NK-92 (cell line): Measurements from ENCODE around the gene PFN3.

Experiments
- DNase-seq: peaks from one replicate; lab custom pipeline; 2025; ENCODE audit not compliant: unreplicated experiment; lab: John Stamatoyannopoulos, UW

The PFN3 gene

DNA sequence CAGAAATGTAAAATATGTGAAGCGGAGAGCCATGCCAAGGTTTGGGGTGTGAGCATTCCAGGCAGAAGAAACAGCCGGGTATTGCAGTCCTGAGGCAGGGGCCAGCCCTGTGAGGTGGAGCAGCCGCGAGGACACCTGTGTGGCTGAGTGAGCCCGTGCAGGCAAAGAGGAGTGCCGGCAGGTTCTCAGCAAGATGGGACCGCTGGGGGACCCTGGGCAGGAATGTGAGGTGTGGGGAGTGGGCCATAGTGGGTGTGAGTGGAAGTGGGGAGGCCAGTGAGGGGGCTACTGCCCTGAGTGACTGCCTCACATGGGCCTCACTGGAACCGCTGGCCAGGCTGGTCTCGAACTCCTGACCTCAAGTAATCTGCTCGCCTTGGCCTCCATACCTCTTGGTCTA is 38.0 kb upstream of the PFN3 start:
- DNase-seq = no peak

DNA sequence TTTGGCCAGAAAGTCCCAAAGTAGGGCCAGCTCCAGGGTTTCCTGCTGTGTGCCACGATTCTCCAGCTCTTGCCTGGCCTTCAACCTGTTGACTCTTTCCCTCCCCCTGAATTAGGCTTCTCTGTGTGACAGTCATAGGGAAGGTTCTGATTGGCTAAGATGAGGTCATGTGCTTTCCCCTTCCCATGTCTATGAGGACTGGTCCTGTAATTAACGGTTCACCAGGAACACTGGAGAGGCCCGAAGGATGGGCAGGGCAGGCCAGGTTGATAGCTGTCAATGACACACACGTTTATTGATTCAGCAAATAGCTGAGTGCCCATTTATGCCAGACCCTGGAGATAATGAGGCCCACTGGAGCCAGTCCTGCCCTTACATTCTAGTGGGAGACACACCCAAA is 37.2 kb upstream of the PFN3 start:
- no peak for DNase-seq

DNA sequence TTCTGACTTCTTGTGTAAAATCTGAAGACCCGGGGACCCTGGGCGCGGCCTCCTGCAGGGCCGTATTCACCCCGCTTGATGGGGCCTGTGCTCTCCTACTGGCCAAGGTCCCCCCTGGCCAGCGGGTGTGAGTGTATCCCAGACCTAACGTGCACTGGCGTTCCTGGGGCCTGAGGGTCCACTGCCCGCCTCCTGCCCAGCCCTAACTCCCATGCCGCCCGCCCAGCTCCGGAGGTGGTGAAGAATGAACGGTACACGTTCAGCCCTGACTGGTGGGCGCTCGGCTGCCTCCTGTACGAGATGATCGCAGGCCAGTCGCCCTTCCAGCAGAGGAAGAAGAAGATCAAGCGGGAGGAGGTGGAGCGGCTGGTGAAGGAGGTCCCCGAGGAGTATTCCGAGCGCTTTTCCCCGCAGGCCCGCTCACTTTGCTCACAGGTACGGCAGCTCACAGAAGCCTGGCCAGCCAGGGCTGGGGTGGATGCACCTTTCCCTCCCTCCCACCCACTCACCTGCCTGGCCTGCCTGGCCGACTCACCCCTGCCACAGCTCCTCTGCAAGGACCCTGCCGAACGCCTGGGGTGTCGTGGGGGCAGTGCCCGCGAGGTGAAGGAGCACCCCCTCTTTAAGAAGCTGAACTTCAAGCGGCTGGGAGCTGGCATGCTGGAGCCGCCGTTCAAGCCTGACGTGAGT is 35.5 kb upstream of the PFN3 start:
- DNase-seq = no peak

DNA sequence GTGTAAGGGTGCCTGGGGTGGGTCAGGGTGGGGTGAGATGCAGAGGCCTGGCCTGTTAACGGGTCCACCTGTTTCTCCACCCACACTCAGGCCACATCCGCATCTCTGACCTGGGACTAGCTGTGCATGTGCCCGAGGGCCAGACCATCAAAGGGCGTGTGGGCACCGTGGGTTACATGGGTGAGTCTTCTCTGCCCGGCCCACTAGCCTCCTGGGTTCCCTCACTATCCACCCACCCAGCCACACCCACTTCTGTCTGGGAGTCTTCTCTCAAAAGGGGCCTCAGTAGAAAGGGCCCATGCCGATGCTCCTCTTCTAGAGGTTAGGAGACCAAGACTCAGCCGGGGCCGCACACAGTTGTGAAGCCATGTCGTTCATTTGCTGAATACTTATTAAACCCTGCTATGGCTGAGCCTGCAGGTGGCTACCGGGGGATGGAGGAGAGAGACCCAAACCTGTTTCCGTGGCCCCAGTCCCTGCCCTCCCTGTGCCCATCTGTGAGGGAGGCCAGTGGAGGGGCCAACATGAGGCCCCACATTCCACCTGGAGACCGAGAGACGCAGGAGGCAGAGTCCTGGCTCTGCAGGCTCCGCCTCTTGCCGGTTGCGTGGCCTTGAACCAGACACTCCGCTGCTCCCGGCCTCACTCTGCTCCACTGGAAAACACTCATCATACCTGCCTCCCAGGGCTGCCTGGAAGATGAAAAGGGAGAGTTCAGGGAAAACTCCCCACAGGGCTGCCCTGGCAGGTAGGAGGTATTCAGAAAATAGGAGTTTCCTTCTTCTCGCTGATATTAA is 34.7 kb upstream of the PFN3 start:
- DNase-seq = no peak

DNA sequence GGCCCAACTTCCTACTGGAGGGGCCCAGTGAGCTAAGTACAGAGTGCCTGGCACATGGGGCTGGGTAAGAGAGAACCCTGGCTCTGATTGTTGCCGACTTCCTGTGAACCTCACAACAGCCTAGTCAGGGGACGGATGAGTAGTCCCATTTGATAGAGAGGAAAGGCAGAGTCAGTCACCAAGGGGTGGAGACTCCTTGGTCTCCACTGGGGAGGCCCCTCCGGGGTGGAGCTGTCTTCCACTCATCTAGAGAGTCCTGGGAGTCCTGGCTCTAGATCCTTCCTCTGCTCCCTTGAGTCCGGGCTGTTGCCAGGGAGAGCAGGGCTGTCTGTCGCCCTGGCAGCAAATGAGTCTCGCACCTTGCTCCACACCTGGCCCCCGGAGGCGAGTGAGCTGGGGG is 34.0 kb upstream of the PFN3 start:
- no peak for DNase-seq

DNA sequence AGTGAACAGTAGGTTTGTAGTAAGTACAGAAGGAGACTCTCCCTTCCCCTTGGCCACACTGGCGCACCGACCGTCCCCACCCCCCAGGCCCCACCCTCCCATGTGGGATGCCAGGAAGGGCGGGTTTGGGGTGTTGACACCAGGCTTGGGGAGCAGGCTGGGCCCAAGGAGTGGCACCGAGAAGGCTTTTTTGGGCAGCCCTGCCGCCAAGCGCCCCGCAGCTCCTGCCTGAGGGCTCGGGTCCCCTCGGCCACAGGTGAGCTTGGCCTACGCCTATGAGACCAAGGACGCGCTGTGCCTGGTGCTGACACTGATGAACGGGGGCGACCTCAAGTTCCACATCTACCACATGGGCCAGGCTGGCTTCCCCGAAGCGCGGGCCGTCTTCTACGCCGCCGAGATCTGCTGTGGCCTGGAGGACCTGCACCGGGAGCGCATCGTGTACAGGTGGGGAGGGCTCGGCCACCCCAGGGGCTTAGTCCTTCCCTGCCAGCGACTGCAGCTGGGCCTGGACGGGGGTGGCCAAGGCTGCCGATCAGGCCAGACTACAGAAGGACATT is 33.3 kb upstream of the PFN3 start:
- no peak for DNase-seq

DNA sequence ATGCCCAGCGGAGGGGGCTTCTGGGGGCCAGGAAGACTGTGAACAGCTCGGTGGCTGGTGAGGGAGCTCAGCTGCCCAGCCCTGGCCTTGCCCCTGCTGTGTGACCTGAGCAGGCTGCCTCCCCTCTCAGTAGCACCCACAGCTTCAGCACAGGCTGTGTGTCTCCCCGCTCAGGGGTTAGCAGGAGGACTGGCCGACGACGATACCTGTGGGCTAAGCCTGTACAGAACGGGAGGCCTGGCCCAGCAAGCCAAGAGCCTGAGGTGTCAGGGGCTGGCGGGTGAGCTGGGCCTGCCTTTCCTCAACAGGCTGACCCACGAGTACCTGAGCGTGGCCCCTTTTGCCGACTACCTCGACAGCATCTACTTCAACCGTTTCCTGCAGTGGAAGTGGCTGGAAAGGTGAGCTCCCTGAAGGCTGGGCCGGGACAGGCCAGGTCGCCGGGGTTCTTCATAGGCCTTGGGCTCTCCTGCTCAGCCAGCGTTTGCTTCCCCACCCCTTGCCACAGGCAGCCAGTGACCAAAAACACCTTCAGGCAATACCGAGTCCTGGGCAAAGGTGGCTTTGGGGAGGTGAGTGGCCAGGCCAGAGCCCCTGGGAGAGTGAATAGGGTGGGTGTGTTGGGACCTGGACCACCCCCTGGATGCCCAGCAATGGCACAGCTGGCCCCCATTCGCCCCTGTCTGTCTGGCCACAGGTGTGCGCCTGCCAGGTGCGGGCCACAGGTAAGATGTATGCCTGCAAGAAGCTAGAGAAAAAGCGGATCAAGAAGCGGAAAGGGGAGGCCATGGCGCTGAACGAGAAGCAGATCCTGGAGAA is 32.6 kb upstream of the PFN3 start:
- DNase-seq = no peak

DNA sequence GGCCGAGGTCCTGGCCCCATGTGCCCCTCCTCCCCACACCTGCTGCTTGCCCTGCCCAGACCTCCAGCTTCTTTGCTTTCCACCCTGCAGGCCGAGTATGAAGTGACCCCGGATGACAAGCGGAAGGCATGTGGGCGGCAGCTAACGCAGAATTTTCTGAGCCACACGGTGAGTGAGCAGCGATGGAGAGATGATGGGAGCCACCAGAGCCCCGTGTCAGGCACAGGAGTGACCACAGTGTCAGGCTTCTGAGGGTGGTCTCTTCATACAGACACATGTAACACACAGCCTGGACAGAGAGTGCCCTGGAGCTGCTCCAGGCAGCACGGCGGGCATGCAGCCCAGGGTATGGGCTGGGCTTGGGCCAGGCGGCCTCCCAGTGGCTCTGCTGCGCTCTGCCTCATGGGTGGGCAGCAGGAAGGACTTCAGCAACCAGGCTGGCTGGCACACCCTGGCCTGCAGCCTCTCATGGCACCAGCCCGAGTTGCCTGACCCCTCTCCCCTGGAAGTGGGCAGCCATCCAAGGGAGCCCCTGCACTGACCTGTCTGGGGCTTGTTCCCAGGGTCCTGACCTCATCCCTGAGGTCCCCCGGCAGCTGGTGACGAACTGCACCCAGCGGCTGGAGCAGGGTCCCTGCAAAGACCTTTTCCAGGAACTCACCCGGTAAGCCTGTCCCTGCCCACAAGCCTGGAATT is 31.8 kb upstream of the PFN3 start:
- DNase-seq = no peak

DNA sequence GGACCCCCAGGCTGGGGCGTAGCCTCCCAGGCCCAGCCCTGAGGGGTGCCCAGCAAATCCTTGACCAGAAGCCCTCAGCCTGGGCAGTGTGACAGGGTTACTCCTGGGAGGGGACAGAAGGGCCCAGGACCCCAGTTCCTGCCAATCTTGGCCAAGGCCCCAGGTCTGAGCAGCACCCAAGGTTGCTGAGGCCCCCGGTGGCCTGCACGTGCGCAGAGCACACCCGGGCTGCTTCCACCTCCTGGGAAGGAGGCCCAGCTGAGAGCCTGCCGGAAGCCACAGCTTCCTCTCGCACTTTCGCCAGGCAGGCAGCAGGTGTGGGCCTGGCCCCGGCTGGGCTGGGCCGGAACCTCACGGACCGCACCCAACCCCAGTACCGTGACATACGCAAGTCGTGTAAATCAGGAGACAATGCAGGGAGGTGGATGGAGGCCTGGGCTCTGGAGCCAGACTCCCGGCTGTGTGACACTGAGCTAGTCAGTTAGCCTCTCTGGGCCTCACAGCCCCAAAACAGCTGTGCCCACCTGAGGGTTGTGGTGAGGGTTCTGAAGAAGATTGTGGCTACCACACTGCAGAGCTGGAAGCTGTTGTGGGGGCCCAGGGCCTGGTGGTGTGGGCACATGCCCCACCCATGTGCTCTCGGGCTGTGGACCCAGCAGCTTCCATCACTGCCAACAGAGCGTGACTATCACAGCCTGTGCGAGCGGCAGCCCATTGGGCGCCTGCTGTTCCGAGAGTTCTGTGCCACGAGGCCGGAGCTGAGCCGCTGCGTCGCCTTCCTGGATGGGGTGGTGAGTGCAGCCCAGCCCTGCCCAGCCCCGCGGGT is 31.1 kb upstream of the PFN3 start:
- DNase-seq = no peak

DNA sequence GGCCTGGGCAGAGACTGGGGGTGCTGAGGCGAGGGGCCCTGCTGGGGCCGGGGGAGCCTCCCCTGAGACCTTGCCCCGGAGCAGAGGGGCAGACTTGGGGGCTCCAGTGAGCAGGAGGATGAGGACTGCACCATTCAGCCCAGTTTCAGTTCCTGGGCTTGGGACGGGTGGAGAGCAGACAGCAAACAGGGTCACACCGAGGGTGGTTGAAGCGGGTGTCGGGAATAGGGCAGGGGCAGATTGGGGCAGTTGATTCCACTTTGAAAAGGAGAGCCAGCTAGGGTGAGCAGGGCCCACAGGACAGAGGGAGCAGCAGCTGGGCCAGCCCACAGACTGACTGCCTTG is 30.5 kb upstream of the PFN3 start:
- DNase-seq = no peak

DNA sequence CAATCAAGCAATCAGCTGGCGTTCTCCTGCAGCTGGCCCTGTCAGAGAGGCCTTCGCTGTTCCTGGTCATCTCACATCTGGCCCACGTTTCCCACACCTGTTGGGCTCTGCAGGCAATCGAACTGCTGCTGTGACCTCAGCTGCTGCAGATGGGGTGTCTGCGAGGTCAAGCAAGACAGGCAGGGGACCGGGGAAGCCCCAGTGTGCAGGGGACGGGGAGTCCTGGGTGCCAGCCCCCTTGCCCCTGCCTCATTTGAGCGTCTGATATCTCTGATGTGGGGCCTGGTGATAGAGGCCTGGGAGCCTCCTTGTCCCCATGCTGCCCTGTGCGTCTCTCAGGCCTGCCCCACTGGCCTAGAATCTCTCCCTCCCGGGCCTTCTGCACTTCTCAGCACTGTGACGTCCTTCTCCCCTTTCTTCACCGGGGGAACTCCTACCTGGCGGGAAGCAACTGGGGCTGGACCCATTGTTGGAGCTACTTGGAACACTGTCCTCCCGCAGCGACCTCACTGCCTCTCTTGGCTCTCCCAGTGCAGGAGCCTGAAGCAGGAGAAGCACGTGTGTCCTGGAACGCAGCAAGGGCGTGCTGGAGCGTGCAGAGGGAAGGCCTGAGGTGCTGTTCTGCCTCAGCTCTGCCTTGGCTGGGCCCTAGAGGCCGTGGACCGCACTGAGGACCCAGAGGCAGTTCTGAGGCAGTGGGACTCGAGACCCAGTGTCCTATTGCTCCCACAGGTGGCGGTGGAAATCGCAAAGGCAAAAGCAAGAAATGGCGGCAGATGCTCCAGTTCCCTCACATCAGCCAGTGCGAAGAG is 29.9 kb upstream of the PFN3 start:
- no peak for DNase-seq

DNA sequence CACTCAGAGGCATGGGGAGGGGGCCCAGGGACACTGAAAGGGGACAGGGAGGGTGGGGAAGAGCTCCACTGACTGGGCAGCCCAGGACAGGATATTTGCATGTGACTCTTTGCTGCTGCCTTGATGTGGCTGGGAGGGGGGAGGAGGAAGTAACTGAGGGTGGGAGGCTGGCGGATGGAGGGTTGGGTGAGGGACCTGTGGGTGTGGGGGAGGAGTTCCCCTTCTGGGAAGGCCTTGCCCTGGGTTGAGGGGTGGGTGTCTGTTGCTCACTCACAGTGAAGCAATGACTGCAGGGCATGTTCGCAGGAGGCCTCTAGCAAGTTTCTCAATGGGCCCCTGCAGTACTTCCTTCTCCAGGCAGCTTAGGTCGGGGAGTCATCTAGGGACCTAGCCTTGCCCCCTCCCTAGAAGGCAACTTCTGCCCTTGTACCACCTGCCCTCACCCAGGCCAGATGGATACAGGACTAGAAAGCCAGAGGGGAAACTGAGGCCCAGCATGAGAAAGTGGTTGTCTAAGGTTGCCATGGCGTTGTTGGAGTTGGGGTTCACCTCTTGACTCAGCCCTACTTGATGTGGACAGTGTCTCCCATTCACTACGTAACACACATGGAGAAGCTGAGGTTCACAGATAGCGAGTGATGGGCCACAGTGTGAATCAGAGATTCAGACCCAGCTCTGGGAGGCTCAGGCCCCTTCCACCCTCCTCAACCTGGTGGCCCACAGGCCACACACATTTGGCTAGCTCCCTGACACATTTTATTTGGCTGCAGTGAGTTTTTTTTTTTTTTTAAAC is 29.0 kb upstream of the PFN3 start:
- DNase-seq = no peak

DNA sequence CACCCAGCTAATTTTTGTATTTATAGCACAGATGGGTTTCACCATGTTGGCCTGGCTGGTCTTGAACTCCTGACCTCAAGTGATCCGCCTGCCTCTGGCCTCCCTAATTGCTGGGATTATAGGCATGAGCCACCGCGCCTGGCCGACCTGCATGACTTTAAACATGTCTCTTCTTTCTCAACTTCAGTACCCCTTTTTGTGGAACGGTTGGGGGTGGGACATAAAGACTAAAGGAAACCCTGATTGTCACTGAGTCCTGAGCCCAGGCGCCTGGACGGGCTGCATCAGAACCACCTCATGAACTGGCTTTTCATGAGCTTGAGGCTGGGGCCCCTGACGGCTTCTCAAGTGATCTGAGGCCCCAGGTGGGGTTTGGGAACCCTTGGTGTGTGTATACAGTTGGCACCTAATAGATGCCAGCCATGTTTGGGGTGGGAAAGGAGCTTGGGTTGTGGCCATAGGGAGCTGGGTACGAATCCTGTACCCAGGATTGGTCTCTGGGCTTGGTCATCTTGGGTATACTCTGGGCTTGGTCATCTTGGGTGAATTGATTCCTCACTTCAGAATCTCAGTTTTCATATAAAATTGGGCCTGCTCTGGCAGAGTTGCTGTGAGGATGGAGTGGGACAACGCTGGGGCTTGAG is 28.2 kb upstream of the PFN3 start:
- no peak for DNase-seq

DNA sequence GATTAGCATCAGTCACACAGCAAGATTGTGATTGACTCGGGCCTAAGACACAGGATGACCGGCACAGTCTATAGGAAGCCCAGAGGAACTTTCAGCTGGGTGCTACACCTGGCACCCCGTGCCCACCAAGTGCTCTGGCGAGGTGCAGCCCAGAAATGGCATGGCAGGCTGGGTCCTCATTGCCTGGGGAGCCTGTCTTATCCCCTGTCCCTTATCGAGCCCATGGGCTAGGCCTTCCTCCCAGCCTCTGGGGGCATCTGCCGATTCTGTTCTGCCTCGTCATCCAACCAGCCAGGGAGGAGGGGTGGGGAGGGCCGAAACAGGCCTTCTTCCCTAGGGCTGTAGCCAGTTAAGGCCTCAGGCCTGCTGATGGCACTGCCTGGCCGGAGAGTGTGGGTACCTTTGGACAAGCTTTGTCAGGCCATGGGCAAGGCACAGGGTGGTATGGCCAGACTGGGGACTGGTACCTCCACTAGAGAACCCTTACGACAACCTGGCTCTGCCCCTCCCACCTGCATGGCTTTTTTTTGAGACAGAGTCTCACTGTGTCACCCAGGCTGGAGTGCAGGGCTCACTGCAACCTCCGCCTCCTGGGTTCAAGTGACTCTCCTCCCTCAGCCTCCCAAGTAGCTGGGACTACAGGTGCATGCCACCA is 27.6 kb upstream of the PFN3 start:
- no peak for DNase-seq

DNA sequence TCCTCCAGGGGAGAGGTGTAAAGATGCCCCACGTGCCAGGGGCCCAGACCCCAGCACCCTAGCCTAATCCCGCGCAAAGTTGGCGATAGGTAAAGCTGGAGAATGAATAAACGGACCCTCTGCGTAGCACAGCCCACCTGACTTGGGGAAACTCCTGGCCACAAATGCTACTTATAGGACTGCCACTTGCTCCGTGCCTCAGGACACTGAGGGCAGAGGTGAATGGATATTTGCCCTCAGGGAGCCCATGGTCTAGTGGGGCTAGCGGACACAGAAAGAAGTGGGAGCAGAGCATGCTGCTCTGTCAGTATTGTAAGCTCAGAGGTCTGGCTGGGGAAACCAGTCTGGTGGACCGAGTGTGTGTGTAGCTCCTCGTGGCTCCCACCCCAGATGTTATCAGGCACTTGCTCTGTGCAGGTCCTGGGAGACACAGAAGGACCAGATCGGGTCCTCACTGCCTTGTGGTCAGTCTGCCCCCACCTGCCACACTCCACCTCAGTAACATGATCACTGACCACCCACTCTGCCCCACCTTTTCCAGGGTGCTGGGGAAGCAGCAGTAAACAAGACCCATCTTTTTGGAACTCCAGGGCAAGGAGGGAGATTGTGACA is 26.9 kb upstream of the PFN3 start:
- DNase-seq = no peak

DNA sequence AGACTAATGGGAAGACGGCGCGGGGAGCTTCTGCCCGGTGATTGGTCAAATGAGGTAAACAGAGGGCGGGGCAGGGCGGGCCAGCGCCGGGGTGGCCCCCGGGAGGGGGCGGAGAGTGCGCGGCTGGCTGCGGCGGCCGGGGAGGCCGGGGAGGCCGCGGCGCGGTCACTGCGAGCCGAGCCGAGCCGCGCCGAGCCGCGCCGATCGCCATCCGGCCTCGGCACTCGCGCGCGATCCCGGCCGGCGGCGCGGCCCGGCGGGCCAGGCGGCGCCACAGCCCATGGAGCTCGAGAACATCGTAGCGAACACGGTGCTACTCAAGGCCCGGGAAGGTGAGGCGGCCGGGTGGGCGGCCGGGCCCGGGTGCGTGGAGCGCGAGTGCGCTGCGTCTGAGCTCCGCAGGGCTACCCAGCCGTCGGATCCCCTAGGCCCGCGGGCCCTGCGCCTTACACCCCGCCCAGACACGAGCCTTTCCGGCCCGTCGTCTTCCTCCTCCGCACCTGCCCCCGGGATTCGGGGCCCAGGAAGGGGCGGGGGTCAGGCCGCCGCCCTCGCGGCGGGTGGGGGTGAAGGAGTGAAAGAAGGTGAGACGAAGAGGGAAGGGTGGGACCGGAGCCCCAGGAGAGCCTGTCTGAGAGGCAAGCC is 26.2 kb upstream of the PFN3 start, which contains the start of gene GRK6:
Gene GRK6 (plus strand): TSS at position 111 of the 645 bp plus-strand sequence. CDS start 170 bp downstream, at position 281.
- no peak for DNase-seq
